NCI-H2227 (cell line): ENCODE measurements around the gene ST3GAL4.
A peak's percentile ranks its signal among the peaks of the same experiment; 100 is the strongest.

Source experiments
- DNase-seq: peaks from one replicate; lab custom pipeline; 2025; ENCODE audit not compliant: unreplicated experiment; lab: John Stamatoyannopoulos, UW

Gene ST3GAL4

DNA sequence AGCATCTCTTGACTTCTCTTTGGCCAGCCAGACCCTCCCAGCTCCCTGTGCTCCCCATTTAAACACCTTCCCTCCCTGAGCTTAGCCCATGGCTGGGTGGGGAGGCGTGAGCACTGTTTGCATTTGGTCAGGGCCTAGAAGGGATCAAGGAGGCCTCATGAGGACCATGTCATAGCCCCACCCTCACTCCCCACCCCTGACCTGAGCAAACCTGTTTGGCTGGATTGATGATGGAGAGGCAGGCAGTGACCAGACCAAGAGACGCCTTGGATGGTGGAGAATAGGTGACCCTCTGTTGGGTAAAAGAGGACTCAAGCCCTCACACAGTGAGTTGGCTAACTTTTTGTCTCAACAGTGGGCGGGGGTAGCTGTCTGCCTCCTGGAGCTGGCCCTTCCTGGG is 49.9 kb downstream of the ST3GAL4 start:
- no peak for DNase-seq

DNA sequence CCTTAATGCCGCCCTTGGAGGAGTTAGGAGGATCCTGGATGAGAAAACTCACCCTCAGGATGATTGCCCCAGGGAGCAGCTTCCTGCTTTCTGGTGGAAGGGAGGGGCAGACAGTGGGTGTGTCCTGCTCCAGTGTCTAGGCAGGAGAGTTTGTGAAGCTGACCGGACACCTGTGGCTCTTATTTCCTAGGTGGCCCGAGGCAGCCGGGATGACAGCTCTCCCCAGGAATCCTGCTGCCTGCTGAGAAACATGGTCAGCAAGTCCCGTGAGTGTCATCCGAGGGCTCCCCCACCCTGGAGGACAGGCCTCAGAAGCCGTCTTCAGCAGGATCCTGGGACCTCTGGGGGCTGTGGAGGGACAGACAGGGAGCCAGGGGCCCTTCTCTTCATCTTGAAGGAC is 50.4 kb downstream of the ST3GAL4 start:
- no peak for DNase-seq

DNA sequence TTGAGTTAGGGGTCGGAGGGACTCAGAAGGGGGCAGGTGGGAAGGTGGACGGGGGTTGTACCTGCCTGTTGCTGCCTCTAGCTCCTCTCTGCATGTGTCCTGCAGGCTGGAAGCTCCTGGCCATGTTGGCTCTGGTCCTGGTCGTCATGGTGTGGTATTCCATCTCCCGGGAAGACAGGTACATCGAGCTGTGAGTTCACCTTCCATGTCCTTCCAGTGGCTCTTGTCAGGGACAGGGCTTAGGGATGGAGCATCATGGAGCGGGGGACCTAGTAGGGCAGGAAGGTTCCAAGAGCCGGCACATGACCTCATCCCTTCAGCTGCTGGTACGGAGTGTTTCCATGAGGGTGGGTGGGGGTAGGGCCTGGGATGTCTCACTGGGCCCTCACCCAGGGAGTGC is 50.9 kb downstream of the ST3GAL4 start:
- DNase-seq = no peak

DNA sequence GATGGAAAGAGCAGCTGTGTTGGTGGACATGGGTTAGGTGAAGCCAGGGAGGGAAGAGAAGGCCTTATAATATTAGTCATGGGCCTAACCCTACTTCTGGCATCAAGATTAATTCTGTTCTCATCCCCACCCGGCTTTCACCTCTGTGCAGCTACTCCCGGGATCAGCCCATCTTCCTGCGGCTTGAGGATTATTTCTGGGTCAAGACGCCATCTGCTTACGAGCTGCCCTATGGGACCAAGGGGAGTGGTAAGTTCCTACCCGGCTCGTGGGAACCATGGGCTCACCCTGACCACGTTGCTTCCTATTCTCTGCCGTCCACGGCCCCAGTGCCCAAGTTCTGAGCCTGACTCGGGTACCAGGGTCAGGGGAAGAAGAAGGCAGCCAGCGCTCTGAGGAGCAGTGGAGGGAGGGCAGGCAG is 51.6 kb downstream of the ST3GAL4 start:
- DNase-seq = no peak

DNA sequence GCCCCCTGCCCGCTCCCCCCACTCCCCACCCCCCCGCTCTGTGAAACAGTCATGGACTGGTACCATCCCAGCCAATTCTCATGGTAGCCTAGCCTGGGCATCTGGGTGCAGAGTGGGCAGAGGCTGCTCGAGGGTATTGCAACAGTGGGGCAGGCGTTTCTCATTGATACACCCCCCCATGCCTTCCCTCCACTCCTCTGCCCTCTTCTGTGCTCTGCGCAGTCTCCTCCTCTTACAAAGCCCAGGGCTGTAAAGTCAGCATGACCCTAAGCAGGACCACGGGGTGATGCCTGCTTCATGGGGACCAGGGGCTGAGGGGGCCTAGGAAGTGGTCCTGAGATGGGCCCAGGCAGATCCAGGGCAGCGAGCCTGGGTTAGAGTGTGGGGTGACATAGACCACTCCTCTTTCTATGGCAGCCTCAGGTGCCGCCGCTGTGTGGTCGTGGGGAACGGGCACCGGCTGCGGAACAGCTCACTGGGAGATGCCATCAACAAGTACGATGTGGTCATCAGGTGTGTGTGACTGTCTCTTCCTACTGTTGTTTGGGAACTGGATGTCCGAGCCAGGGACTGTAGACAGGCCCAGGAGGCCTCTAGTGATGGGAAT is 52.3 kb downstream of the ST3GAL4 start:
- no peak for DNase-seq

DNA sequence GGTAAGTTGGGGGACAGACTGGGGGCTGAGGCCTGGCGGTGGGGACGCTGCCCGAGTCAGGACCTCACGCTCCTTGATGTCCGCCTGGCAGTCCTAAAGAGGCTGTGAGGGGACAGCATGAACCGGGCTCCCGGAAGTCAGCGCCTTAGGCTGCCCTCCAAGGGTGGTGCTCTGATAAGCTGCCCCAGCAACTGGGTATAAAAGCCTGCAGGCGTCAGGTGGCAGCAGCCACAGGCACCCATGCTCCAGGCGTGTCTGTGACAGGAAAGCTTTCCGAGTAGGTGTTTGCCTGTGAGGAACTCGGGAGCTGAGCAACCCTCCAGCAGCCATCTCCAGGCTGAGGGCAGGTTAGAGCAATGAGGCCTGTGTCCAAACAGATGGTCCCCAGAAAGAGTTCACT is 53.0 kb downstream of the ST3GAL4 start:
- DNase-seq = no peak

DNA sequence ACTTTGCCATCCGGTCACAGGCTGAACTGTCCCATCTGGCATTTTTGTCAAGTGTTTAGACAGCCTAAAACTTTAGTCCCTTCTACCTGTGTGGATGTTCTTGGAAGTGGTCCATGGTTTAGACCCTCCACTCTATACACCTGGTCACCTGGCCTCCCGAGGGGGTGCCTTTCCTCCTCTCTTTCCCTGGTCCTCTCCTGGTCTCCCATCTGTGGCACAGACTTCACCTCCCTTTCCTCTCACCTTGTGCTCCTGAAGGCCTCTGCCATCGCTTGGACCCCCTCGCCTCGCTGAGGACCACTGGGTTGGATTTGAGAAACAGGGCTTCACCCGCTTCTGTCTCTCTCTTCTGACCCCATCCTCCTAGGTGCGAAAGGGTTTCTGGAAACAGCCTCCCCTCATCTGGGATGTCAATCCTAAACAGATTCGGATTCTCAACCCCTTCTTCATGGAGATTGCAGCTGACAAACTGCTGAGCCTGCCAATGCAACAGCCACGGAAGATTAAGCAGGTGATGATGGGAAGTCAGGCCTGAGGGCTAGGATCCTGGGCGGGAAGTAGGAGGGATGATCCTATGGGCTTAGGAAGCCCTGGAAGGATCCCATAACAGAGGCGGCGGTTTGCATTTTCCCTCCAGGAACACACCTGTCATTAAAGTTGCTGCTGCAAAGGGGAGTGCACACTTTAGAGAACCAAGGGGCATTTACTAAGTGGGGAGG is 53.6 kb downstream of the ST3GAL4 start:
- DNase-seq = no peak

DNA sequence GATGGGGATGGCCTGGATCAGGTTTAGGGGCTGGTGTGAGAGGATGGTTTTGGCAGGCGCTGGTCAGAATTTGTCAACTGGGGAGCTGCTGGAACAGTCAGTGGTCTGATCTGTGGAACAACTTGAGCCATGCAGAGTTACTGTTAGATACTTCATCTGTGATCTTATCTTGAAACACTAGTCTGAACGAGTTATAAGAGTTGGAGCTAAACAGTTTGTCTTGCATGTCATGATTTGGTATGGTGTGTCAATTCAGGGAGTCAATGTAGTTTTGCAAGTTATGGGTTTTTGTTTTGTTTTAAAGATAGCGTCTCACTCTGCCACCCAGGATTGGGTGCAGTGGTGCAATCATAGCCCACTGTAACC is 54.1 kb downstream of the ST3GAL4 start:
- DNase-seq = no peak

DNA sequence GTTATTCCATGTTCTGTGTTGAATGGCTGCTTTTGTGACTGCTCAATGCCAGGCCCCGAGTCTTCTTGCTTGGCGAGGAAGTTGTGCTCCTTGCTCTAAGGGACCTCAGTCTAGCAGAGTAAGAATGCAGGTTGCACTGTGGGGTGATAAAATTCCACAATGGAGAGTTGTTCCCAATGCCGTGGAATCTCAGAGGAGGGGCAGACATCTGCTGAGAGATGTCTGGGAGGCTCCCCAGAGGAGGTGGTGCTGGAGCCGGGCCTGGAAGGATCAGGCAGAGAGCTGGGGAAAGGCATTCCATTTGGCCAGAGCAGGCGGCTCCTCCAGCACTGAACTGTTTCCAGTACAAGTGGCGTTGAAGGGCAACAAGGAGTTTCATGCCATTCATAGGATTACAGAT is 55.2 kb downstream of the ST3GAL4 start:
- DNase-seq = no peak

DNA sequence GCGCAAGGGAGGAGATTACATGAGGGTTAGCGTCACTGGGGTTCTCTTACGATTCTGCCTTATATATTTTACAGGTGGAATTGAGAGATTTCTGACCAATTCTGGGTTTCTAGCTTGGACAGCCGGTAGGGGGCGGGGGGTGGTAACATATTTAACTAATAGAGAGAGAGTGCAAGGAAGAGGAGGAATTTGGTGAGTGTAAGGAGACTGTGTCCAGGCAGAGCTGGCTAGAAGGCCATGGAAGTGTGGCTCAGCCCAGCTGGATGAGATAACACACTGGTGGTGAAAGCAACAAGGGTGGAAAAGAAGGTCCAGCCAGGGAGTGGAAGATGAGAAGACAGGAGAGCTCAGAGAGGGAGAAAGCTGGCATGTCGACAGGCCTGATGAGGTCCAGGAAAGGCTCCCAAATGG is 56.5 kb downstream of the ST3GAL4 start:
- DNase-seq = no peak

DNA sequence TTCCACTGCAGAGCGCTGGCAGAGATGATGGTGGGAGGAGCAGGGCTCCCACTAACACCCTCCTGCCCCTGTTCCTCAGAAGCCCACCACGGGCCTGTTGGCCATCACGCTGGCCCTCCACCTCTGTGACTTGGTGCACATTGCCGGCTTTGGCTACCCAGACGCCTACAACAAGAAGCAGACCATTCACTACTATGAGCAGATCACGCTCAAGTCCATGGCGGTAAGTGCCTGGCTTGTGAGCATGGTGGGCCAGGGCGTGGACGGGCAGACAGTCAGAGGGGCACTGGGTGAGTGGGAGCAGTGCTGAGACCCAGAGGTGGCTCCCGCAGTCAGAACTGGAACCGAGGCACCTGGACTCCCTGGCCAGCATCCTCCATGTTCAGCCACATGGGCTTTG is 57.9 kb downstream of the ST3GAL4 start:
- no peak for DNase-seq

DNA sequence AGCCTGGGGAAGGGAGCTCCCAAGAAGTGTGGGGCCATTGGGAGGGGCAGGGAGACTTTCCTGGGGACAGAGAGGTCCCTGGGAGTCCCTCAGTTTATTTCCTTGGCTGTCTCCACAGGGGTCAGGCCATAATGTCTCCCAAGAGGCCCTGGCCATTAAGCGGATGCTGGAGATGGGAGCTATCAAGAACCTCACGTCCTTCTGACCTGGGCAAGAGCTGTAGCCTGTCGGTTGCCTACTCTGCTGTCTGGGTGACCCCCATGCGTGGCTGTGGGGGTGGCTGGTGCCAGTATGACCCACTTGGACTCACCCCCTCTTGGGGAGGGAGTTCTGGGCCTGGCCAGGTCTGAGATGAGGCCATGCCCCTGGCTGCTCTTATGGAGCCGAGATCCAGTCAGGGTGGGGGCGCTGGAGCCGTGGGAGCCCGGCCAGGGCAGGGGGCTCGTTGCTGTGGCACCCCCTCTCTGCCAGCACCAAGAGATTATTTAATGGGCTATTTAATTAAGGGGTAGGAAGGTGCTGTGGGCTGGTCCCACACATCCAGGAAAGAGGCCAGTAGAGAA is 58.4 kb downstream of the ST3GAL4 start:
- DNase-seq = no peak

DNA sequence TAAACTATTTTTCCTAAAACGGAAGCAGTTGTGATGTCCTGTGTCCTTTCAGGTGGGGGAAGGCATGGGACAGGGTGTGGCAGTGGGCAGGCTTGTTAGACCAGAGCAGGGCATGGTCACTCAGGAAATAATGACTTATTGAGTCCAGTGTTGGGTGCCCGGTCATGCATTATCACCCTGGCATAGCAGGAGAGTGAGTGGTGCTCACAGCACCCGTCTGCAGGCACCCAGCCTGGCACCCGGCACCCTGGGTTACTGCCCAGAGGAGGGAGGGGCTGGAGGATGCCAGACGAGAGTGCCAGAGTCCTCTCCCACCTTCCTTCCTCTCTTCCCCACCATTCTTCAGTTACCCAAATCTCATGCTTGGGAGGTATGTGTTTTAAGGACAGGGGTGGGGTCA is 59.1 kb downstream of the ST3GAL4 start:
- DNase-seq = no peak

DNA sequence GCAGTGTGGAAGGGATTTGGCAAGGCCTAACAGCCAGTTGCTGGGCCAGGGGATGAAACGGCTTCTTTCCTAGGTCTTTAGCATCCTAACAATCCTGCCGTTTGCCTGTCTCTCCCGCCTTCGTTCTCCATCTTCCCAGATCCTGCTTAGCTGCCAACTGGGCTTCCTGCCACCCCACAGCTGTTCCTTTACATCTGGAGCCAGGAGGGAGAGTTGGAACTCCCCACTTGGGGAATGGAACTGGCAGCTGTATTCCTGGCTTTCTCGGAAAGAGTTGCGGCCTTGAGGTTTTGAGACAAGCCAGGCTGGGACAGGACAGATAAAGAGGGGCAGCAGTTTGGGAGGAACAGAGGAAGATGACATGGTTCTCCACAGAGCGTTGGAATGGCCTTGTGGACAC is 59.6 kb downstream of the ST3GAL4 start:
- no peak for DNase-seq

DNA sequence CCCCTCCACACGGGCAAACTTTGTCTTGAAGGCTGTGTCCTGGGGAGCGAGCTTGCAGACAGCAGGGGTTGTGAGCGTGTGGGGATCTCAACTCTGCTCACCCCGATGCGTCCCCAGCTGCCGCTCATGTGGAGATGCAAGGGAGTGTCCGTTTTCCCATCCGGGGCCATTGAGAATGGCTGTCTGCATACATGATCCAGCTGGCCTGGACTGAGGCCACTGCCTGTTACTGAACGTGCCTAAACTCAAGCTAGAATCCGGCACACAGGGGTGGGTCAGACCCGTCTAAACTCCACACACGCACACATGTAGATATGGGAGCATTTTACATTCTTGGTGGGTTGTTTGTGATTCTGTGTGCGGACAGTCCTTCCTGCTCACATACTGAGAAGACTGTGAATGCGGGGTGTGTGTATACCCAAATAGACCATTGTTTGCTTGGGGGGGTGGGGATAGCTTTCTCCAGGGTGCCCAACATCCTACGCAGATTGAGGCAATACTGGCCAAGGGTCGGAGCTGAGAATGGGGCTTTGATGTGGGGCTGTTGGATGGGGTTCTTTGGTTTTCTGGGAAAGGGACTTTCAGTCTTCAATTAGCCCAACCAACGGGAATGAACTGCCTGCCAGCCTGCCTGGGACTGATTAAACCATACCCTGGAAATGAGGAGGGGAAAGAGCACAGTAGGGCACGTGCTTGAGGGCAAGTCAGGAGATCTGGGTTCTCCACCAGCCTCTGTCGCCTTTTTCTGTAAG is 60.4 kb downstream of the ST3GAL4 start:
- DNase-seq = no peak

DNA sequence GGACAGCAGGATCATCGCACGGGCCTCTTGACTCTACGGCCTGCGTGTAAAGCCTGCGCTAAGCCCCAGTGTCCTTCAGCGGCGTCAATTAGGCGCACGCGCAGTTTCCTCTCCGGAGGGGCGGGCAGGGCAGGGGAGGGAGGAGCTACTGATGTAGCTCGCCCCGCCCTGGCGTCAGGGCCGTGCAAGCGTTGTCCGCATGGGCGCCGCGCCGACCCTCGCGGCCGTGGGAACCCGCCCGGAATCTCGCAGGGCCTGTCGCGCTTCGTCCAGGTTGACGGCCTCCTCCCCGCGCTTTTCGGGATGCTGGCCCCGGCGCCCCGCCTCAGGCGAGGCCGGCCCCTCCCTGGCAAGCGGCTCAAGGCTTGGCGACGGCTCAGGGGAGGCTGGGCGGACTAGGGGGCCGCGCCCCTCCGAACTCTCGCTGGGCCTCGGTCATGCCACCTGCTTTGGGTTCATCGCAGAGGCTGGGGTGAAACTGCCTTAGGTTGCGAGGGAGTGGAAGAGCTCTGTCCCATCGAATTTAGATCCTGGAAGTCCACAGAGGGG is 61.1 kb downstream of the ST3GAL4 start:
- no peak for DNase-seq

DNA sequence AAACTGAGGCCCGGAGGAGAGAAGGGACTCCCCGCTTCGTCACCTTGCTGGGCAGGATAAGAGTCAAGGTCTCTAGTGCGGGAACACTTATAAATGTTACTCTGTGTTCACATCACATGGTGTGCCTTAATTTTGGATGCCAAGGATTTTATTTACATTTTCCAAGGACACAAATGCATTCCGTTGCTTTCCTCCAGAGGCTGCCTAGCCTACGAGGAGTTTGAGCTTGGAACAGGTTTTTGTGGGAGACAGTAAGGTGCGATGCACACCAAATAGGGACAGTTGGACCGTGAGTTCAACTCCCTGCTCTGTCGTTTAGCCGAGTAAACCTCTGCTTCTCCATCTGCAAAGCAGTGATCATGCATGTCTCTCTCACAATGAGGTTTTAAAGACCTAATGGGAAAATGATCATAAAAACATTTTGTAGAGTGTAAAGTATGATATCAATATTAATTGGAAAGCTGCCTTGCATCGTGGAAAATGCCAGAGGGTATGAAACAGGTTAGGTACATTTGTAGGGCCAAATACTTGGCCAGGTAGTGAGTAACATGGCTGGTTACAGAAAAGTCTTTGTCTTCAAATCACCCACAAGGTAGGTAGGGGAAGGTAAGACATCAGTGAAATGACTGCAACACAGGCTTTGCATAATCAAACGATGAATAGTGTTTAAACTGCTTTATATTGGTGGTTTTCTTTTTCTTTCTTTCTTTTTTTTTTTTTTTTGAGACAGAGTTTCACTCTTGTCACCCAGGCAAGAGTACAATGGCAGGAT is 61.8 kb downstream of the ST3GAL4 start:
- no peak for DNase-seq

DNA sequence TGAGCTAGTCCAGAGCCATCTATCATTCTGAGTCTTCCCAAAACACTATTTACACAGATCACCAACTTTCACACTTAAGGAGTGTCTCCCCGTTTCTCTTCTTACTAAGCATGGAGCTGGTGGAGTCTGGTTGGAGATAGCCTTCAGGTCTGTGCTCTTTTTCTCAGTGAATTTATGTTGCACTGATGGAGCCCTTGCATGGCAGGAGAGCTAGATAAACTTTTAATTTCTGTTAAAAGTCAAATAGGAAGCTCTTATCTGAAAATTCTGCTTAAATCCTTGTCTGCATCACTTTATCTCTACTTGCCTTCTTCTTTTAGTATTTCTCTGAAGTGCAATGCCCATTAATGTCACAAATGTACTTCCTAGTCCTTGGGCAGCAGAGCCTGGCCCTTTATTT is 63.4 kb downstream of the ST3GAL4 start:
- no peak for DNase-seq

DNA sequence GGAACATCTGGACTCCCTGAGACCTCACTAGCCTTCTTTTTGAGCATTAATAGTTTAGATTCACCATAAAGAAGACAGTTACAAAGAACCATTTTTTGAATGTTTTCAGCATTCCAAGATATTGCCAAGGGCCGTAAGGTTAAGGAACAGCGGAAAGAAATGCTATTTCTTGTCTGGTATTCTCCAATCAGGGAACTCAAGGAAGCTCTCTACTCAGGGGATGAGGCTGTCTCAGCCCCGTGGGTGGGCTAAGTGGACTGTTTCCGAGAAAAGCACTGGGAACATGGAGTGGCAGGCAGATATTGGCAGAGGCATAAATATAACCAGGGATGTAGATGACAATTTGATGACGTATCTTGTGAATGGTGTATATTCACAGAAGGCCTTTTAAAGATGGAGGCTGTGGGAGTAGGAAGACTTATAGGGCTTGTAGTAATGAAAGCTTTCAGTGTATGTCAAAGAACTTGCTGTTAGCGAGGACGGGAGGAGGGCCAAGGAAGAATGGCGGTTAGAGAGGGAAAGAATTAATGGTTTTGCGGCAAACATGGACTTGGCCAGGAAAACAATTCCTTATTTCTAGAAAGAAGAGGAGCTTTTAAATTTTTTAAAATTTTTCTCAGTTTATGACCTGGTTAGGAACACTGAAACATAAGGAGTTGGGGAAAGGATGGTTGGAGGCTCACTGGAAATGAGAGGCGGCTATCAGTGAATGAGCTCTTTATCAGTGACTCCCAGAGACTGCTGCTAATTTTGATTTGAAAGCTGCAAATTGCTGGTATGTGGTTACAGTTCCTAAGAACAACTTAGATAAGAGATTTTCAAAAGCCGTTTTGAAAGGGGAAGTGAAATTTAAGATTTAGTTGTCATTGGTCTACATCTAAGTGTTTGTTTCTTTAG is 64.6 kb downstream of the ST3GAL4 start:
- DNase-seq = peak; percentile 34

DNA sequence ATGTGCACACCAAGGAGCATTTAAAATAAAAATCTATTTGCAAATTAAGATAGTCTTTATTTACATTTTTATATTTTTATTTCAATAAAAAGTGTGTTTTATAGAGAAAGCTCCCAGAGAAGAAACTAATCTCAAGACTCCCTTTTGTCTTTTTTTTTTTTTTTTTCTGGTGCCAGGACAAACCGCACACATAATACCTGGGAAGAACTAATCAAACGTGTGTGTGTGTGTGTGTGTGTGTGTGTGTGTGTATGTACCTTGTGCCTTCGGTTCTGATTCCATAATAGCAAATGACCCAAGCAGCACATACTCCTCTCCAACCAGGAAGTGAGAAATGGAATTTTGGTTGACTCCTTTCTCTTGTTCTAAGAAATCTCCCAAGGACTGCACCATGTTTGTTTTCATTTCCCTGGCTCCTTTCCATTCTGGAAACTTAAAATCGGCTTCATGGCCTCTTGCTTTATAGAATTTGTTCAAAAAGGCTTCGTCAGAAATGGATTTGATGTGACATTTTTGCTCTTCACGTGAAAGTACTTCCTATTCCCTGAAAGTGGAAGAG is 65.3 kb downstream of the ST3GAL4 start:
- no peak for DNase-seq
